Measurements from ENCODE around the gene CSRP3. TPM values are rescaled to one million over a fixed set of nuclear protein-coding genes. Genes with fewer than 3 reads are reported as not detected.

The CSRP3 gene
- total RNA-seq, 2 donors from 2014 or later, result 0.35 TPM; not detected in 1

GRCh38 chr11:19164230-19164855 lies 37.4 kb downstream of the CSRP3 start:
- H3K27ac ChIP-seq, result no peak overlapping the region
- no peaks in the 10 kb centered on the region for H3K9me3 ChIP-seq
- no peak for TF ChIP-seq CTCF (IDR thresholded peaks at IDR 0.05)
- H3K27me3 ChIP-seq, result no peaks in the 10 kb centered on the region
- intact Hi-C loops (cut with DNase I), result no loop called here
- no peak overlapping the region for H3K9ac ChIP-seq (ENCODE audit: low read depth in 2 of 2, low read length in 2 of 2)
- no peak for DNase-seq
- H3K36me3 ChIP-seq, result no peaks in the 10 kb centered on the region
- no peaks in the 10 kb centered on the region for H3K4me1 ChIP-seq
- no peak overlapping the region for H3K4me3 ChIP-seq

- TF ChIP-seq CTCF (IDR thresholded peaks at IDR 0.05), result no peak
- Histone ChIP-seq H3K9me3 (no peaks in the 10 kb centered on the region), H3K4me1 (no peaks in the 10 kb centered on the region), H3K27me3 (no peaks in the 10 kb centered on the region), H3K9ac (ENCODE audit: low read depth in 2 of 2, low read length in 2 of 2) (no peak overlapping the region), H3K36me3 (no peaks in the 10 kb centered on the region), H3K27ac (no peak overlapping the region), H3K4me3 (no peak overlapping the region)
- intact Hi-C loops (cut with DNase I), result no loop called here
- no peak for DNase-seq
Measured at GRCh38 chr11:19163617-19164016, 38.2 kb downstream of the CSRP3 start.

DNA sequence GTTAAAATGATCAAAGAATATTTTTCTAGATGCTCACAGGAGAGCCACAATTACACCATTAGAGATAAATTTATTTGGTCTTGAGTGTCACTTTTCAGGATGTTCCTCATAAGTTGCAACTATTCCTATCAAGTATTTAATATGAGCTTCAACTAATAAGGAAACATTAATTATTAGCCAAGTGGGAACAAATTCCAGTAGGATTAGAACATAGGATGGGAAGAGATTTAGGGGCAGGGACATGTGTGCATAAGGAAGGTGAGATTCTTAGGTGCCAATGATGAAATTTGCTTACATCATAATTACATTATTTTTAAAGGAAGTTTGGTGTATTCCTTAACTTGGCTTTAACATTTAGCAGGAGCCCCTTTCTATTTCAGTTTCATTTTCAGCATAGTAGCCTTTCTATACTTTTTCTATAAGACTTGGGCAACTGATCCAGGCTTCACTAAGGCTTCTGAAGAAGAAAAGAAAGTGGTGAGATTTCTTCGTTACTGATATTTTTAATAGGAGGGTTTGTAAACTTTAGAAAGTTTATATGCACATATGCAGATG lies 38.8 kb downstream of the CSRP3 start:
- intact Hi-C loops (cut with DNase I), result no loop called here
- no peak for DNase-seq

DNA sequence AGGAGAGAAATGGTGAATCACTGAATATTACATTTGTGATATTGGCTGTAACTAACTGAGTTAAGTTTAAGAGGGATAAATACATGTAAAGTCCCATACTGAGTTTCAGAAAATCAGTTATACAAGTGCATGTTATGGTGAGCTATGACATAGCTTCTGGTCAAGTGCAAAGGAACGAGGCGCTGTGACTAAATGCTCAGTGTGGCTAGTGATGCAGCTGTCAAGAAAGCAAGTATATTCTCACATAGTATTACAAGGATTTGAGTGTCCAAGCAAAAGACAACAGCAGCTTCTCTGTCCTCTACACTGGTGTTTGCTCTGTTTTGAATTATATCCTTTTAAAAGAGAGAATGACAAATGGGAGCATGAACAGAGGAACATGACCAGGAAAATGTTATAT lies 40.1 kb downstream of the CSRP3 start:
- intact Hi-C loops (cut with DNase I), result no loop called here

More for the DNA sequence above, 38.8 kb downstream of the CSRP3 start:
- H3K4me3 ChIP-seq, result no peak overlapping the region
- H3K4me1 ChIP-seq, result no peaks in the 10 kb centered on the region
- no peaks in the 10 kb centered on the region for H3K36me3 ChIP-seq
- no peak overlapping the region for H3K27ac ChIP-seq
- no peaks in the 10 kb centered on the region for H3K27me3 ChIP-seq
- no peak overlapping the region for H3K9ac ChIP-seq (ENCODE audit: low read depth in 2 of 2, low read length in 2 of 2)
- TF ChIP-seq CTCF (IDR thresholded peaks at IDR 0.05), result no peak
- no peaks in the 10 kb centered on the region for H3K9me3 ChIP-seq

DNA sequence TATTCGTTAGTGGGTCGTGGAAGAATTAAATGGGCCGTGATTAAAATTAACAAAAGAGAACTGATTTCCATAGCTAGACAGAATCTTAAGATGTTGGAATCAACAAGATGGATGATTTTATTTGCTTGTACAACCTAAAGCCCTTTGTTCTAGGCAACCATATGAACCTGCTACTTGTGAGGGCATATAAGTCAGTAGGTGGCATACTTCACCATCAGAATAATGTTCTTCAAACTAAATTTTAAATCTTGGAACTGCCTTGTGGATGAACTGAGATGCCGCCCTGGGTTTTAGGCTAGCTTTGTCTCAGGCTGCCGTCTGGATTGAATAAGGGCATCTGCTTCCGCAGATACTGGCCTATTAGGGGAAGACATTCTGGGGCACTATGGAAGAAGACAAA lies 40.9 kb downstream of the CSRP3 start:
- no peak overlapping the region for H3K27ac ChIP-seq
- no peak overlapping the region for H3K4me3 ChIP-seq
- DNase-seq, result no peak
- intact Hi-C loops (cut with DNase I), result no loop called here
- H3K9me3 ChIP-seq, result no peaks in the 10 kb centered on the region
- H3K27me3 ChIP-seq, result no peaks in the 10 kb centered on the region
- H3K4me1 ChIP-seq, result no peaks in the 10 kb centered on the region
- peaks cover 3% of the 10 kb centered on the region for H3K36me3 ChIP-seq
- no peak for TF ChIP-seq CTCF (IDR thresholded peaks at IDR 0.05)
- no peak overlapping the region for H3K9ac ChIP-seq (ENCODE audit: low read depth in 2 of 2, low read length in 2 of 2)

More for the DNA sequence above, 40.1 kb downstream of the CSRP3 start:
- peaks cover 3% of the 10 kb centered on the region for H3K36me3 ChIP-seq
- DNase-seq, result no peak
- no peaks in the 10 kb centered on the region for H3K4me1 ChIP-seq
- no peaks in the 10 kb centered on the region for H3K9me3 ChIP-seq
- TF ChIP-seq CTCF (IDR thresholded peaks at IDR 0.05), result no peak
- no peaks in the 10 kb centered on the region for H3K27me3 ChIP-seq
- H3K27ac ChIP-seq, result no peak overlapping the region
- no peak overlapping the region for H3K4me3 ChIP-seq
- no peak overlapping the region for H3K9ac ChIP-seq (ENCODE audit: low read depth in 2 of 2, low read length in 2 of 2)
